Left lobe of liver (tissue), 2 donors: ENCODE measurements around the gene HSPBP1. TPM values are rescaled to one million over a fixed set of nuclear protein-coding genes. Genes with fewer than 3 reads are reported as not detected.
"Not testable (repeated sequence)": the region's sequence is repeated elsewhere in the genome, so short reads cannot be mapped to it uniquely, and the experiment has no call there.

Experiments used
- ATAC-seq: fragments of 200-7000 bp; cut with Tn5 transposase; one replicate; pipeline ENCODE4 v1.9.1; 2020; ENCODE audit warnings: mild to moderate bottlenecking, moderate library complexity
- DNase-seq: peaks from one replicate; pipeline ENCODE4 v3.0.0-alpha.2; 2020; ENCODE audit warnings: low spot score
- total RNA-seq: library from RNA; stranded (reverse); gene quantifications from one replicate; pipeline ENCODE4 v1.2.1, GENCODE V29; 2021
- donor health status: DM: no; HTN: no; CAD: no; lungs with moderate emphysema.
- donor health status: DM: no; HTN: yes; CAD: no.

The HSPBP1 gene
- total RNA-seq, 1 donor from 2014 or later = 15.7 TPM

- no peak for DNase-seq
- ATAC-seq = no peak
Measured at GRCh38 chr19:55241143-55241934, 38.6 kb downstream of the HSPBP1 start.

DNA sequence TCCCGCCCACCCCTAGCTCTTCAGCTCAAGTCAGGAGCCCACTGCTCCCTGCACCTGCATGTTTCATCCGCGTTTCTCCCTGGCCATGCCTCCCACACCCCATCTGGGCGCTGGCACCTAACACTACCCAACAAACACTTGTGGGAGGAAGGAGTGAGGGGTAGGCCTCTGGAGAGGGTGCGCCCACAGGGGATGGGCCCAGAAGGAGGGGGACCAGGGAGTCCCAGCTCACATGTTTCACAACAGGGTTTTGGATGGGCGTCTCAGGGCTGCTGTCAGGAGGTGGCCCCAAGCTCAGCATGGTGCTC is 39.2 kb downstream of the HSPBP1 start:
- DNase-seq (no peak), ATAC-seq (no peak)

GRCh38 chr19:55239004-55239403 is 40.9 kb downstream of the HSPBP1 start:
- DNase-seq (no peak), ATAC-seq (no peak)

- no peak for ATAC-seq
- DNase-seq = no peak
Measured at GRCh38 chr19:55238030-55238429, 41.9 kb downstream of the HSPBP1 start.

DNA sequence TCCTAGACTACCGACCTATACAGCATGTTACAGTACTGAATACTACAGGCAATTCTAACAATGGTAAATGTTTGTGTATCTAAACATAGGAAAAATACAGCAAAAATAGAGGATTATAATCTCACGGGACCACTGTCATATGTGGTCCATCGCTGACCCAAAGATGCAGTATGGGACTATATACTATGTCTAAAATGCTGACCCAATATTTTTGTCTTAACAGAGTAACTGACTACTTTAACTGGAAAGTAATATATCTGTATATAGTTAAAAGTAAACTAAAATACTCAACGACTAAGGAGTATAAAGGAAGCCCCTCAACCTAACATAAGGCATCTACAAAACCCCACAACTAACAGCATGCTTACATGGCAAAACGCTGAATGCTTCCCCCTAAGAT is 46.9 kb downstream of the HSPBP1 start:
- ATAC-seq (no peak), DNase-seq (no peak)

DNA sequence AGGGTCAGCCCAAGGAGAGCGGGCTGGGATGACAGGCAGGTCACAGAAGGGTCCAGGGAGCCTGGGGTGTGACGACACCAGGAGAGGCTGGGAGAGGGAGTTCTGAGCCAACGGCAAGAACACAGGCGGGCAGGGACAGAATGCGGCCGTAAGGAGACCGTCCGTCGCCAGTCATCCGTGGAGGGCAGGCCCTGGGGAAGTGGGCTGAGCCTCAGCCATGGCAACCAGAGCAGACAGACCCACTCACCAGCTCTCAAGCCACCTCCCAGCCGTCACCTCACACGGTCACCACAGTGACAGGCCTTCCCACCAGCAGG is 47.7 kb downstream of the HSPBP1 start:
- no peak for DNase-seq
- no peak for ATAC-seq

DNA sequence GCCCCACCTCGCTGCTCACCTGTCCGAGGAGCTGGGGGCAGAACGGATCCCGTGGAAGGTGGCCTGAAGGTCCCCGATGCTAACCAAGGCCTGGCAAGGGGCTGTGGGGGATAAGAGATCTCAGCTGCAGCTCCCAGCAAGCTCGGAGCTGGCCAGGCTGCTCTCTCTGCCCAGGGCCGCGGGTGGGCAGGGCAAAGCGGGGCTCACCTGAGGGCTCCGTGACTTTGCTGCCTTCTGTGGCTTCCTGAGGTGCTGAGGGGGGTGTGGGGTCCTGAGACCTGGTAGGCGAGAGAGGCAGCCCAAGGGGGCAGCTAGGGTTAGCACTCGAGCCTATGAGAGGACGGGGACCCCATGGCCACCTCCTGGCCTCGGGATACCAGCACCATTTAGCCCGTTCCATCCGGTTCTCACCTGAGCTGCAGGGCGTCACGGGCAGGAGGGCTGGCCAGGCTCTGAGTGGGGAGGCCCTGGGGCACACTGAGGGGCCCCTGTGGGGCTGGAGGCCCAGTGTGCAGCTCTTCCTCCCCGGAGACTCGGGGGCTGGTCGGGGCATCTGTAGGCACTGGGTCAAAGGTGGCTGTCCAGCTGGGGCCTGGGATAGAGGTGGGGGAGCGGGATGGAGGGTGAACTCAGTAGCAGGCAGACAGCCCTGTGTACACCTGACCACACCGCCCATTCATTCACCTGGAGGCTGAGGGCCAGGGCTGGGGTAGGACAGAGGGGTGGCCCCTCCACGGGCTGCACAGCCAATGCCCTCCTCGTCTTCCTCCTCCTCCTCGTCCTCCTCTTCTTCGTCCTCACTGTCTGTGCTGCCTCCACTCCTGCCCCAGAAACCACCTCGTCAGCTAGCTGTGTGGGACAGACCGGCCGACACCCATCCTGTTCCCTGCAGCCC is 48.3 kb downstream of the HSPBP1 start:
- no peak for ATAC-seq
- no peak for DNase-seq

- ATAC-seq (no peak), DNase-seq (no peak)
Measured at GRCh38 chr19:55230780-55231179, 49.1 kb downstream of the HSPBP1 start.

GRCh38 chr19:55230329-55230728 is 49.6 kb downstream of the HSPBP1 start:
- ATAC-seq (no peak), DNase-seq (no peak)

DNA sequence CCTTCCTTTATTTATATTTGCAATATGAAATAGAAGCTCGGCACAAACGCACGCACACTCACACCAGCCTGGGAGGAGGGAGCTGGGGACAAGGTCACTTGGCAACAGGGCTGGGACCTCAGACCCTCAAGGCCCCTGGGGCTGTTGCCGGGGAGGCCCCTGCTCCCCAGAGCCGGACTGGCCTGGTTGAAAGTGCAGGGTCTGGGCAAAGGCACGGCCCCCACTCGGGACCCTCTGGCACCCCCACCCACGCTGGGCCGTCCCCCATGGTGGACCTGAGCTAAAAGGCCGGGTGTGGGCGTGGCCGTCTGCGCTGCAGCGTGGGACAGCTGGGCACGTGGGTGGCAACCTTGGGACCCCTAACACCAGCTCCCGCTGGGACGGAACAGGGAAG is 50.1 kb downstream of the HSPBP1 start:
- no peak for ATAC-seq
- DNase-seq = no peak

- ATAC-seq (peak; percentile 34), DNase-seq (no peak)
Measured at GRCh38 chr19:55229145-55229788, 50.6 kb downstream of the HSPBP1 start.

- peak; percentile 92 for ATAC-seq
- DNase-seq = peak; percentile 83
Measured at GRCh38 chr19:55228403-55229031, 51.4 kb downstream of the HSPBP1 start, which contains the start of gene TMEM86B. Gene TMEM86B (minus strand): TSS chr19:55228763. CDS start chr19:55228741, 22 bp downstream.

GRCh38 chr19:55228015-55228391 is 51.9 kb downstream of the HSPBP1 start:
- ATAC-seq (peak; percentile 46), DNase-seq (no peak)

- ATAC-seq (no peak), DNase-seq (no peak)
Measured at GRCh38 chr19:55227241-55228014, 52.5 kb downstream of the HSPBP1 start.

GRCh38 chr19:55226788-55227187 is 53.1 kb downstream of the HSPBP1 start:
- DNase-seq (no peak), ATAC-seq (no peak)

GRCh38 chr19:55226273-55226672 is 53.6 kb downstream of the HSPBP1 start:
- no peak for DNase-seq

GRCh38 chr19:55225415-55225958 is 54.4 kb downstream of the HSPBP1 start:
- DNase-seq = no peak
- no peak for ATAC-seq

More at GRCh38 chr19:55226273-55226672, 53.6 kb downstream of the HSPBP1 start:
- no peak for ATAC-seq

DNA sequence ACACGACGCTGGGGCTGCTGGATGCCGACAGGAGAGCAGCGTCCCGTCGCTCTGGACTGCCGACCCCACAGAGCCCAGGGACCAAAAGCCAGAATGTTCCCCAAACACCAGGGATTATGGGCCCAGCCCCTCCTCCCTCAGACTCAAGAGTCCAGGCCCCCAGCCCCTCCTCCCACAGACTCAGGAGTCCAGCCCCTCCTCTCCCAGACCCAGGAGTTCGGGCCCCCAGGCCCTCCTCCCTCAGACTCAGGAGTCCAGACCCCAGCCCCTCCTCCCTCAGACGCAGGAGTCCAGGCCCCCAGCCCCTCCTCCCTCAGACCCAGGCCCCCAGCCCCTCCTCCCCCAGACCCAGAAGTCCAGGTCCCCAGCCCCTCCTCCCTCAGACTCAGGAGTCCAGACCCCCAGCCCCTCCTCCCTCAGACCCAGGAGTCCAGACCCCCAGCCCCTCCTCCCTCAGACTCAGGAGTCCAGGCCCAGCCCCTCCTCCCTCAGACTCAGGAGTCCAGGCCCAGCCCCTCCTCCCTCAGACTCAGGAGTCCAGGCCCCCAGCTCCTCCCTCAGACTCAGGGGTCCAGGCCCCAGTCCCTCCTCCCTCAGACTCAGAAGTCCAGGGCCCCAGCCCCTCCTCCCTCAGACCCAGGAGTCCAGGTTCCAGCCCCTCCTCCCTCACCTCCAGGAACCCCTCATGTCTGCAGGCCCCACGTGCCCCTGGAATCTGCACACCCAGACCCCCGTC is 55.1 kb downstream of the HSPBP1 start:
- not testable (repeated sequence) for ATAC-seq, DNase-seq

- DNase-seq = no peak
- no peak for ATAC-seq
Measured at GRCh38 chr19:55224038-55224665, 55.8 kb downstream of the HSPBP1 start.
